Measurements from ENCODE around the gene HNRNPM.
"Not testable (repeated sequence)": the region's sequence is repeated elsewhere in the genome, so short reads cannot be mapped to it uniquely, and the experiment has no call there.

The HNRNPM gene

GRCh38 chr19:8504171-8504570 lies 59.4 kb downstream of the HNRNPM start:
- FAIRE-seq = no peak
- DNase-seq (ENCODE audit: extremely low spot score, insufficient read length, low read depth) = no peak

GRCh38 chr19:8504919-8505318 lies 60.1 kb downstream of the HNRNPM start:
- no peak for FAIRE-seq
- no peak for DNase-seq (ENCODE audit: extremely low spot score, insufficient read length, low read depth)

- FAIRE-seq = peak; percentile 56
- peak; percentile 68 for DNase-seq (ENCODE audit: extremely low spot score, insufficient read length, low read depth)
These were observed 61.1 kb downstream of the HNRNPM start for GRCh38 chr19:8505680-8506401.

- no peak for FAIRE-seq
- no peak for DNase-seq (ENCODE audit: extremely low spot score, insufficient read length, low read depth)
These were observed 61.7 kb downstream of the HNRNPM start for GRCh38 chr19:8506402-8506957.

GRCh38 chr19:8510589-8511115 lies 65.9 kb downstream of the HNRNPM start:
- DNase-seq (ENCODE audit: extremely low spot score, insufficient read length, low read depth) (no peak), FAIRE-seq (no peak)

- FAIRE-seq (no peak), DNase-seq (ENCODE audit: extremely low spot score, insufficient read length, low read depth) (no peak)
These were observed 66.9 kb downstream of the HNRNPM start for GRCh38 chr19:8511573-8512101.

GRCh38 chr19:8512115-8512967 lies 67.6 kb downstream of the HNRNPM start:
- FAIRE-seq (peak; percentile 26), DNase-seq (ENCODE audit: extremely low spot score, insufficient read length, low read depth) (no peak)

- FAIRE-seq = no peak
- DNase-seq (ENCODE audit: extremely low spot score, insufficient read length, low read depth) = no peak
These were observed 68.4 kb downstream of the HNRNPM start for GRCh38 chr19:8513036-8513686.

- FAIRE-seq = peak; percentile 95
- peak; percentile 98 for DNase-seq (ENCODE audit: extremely low spot score, insufficient read length, low read depth)
These were observed 69.1 kb downstream of the HNRNPM start, which contains the start of gene ZNF414 for GRCh38 chr19:8513687-8514504. Gene ZNF414, minus strand, starts transcription at chr19:8514167. Its CDS starts 121 bp downstream, at chr19:8514046.

GRCh38 chr19:8514505-8515009 lies 69.8 kb downstream of the HNRNPM start:
- not testable (repeated sequence) for DNase-seq (ENCODE audit: extremely low spot score, insufficient read length, low read depth); FAIRE-seq

- DNase-seq (ENCODE audit: extremely low spot score, insufficient read length, low read depth) = no peak
- FAIRE-seq = no peak
These were observed 70.5 kb downstream of the HNRNPM start for GRCh38 chr19:8515317-8515716.

GRCh38 chr19:8517551-8518442 lies 73.0 kb downstream of the HNRNPM start:
- DNase-seq (ENCODE audit: extremely low spot score, insufficient read length, low read depth) (no peak), FAIRE-seq (no peak)

GRCh38 chr19:8518536-8518935 lies 73.8 kb downstream of the HNRNPM start:
- FAIRE-seq (no peak), DNase-seq (ENCODE audit: extremely low spot score, insufficient read length, low read depth) (no peak)

- no peak for DNase-seq (ENCODE audit: extremely low spot score, insufficient read length, low read depth)
- no peak for FAIRE-seq
These were observed 74.6 kb downstream of the HNRNPM start for GRCh38 chr19:8519388-8519787.

- DNase-seq (ENCODE audit: extremely low spot score, insufficient read length, low read depth) (no peak), FAIRE-seq (no peak)
These were observed 80.6 kb downstream of the HNRNPM start for GRCh38 chr19:8525401-8525684.

- FAIRE-seq = no peak
- no peak for DNase-seq (ENCODE audit: extremely low spot score, insufficient read length, low read depth)
These were observed 81.7 kb downstream of the HNRNPM start for GRCh38 chr19:8526345-8527091.

GRCh38 chr19:8528500-8528899 lies 83.7 kb downstream of the HNRNPM start:
- FAIRE-seq (no peak), DNase-seq (ENCODE audit: extremely low spot score, insufficient read length, low read depth) (no peak)
